ENCODE results near the gene NHLRC2.
"Not testable (repeated sequence)": the region's sequence is repeated elsewhere in the genome, so short reads cannot be mapped to it uniquely, and the experiment has no call there.

Gene NHLRC2

GRCh38 chr10:113912582-113912981 is 58.1 kb downstream of the NHLRC2 start:
- no peak for DNase-seq

- DNase-seq = no peak
Measured at GRCh38 chr10:113914956-113915355, 60.5 kb downstream of the NHLRC2 start.

- no peak for DNase-seq
Measured at GRCh38 chr10:113915540-113915939, 61.1 kb downstream of the NHLRC2 start.

GRCh38 chr10:113916053-113916452 is 61.6 kb downstream of the NHLRC2 start:
- DNase-seq = no peak

GRCh38 chr10:113917636-113918035 is 63.2 kb downstream of the NHLRC2 start:
- no peak for DNase-seq

GRCh38 chr10:113920114-113920513 is 65.7 kb downstream of the NHLRC2 start:
- no peak for DNase-seq

GRCh38 chr10:113920875-113921274 is 66.4 kb downstream of the NHLRC2 start:
- DNase-seq = no peak

- no peak for DNase-seq
Measured at GRCh38 chr10:113921561-113922370, 67.3 kb downstream of the NHLRC2 start.

- no peak for DNase-seq
Measured at GRCh38 chr10:113922787-113923570, 68.5 kb downstream of the NHLRC2 start.

- DNase-seq = no peak
Measured at GRCh38 chr10:113924186-113924585, 69.7 kb downstream of the NHLRC2 start.

- DNase-seq = no peak
Measured at GRCh38 chr10:113924664-113925063, 70.2 kb downstream of the NHLRC2 start.

GRCh38 chr10:113927440-113927839 is 73.0 kb downstream of the NHLRC2 start:
- no peak for DNase-seq

GRCh38 chr10:113928830-113929229 is 74.4 kb downstream of the NHLRC2 start:
- no peak for DNase-seq

- no peak for DNase-seq
Measured at GRCh38 chr10:113929522-113929921, 75.1 kb downstream of the NHLRC2 start.

GRCh38 chr10:113930482-113931057 is 76.1 kb downstream of the NHLRC2 start:
- no peak for DNase-seq

GRCh38 chr10:113932854-113933253 is 78.4 kb downstream of the NHLRC2 start:
- DNase-seq = no peak

GRCh38 chr10:113933894-113934532 is 79.6 kb downstream of the NHLRC2 start:
- no peak for DNase-seq

GRCh38 chr10:113937258-113937657 is 82.8 kb downstream of the NHLRC2 start:
- no peak for DNase-seq

GRCh38 chr10:113937756-113938155 is 83.3 kb downstream of the NHLRC2 start:
- DNase-seq = no peak

- DNase-seq = no peak
Measured at GRCh38 chr10:113939212-113939860, 84.9 kb downstream of the NHLRC2 start.

GRCh38 chr10:113941140-113941539 is 86.7 kb downstream of the NHLRC2 start:
- DNase-seq = no peak

GRCh38 chr10:113943196-113943595 is 88.7 kb downstream of the NHLRC2 start:
- not testable (repeated sequence) for DNase-seq
